Activated T-cell treated with anti-CD3 and anti-CD28 coated beads, Interleukin-2, amount 50 U/mL, for 72 hours (primary cell): ENCODE data around the gene YY1. TPM values are rescaled to one million over a fixed set of nuclear protein-coding genes. Genes with fewer than 3 reads are reported as not detected.
A peak's percentile ranks its signal among the peaks of the same experiment; 100 is the strongest.
"Not testable (repeated sequence)": the region's sequence is repeated elsewhere in the genome, so short reads cannot be mapped to it uniquely, and the experiment has no call there.

Experiments used
- ATAC-seq, 2 donors: fragments of 150-1000 bp; cut with Tn5 transposase; replicated peaks in 1 of 2; 2 replicates each; pipeline ENCODE4 v1.10.0; 2021; ENCODE audit warnings: moderate library complexity in 2 of 2, mild to moderate bottlenecking in 1 of 2
- DNase-seq, 2 donors: peaks; one replicate each; pipeline ENCODE4 v3.0.0; 2021 to 2022; ENCODE audit warnings: mixed read lengths in 1 of 2
- H3K27ac Mint-ChIP-seq: one replicate; pipeline ENCODE4 v1.8.0; 2022; ENCODE audit warnings: mild to moderate bottlenecking, moderate library complexity, mixed read lengths
- H3K27me3 Mint-ChIP-seq: one replicate; pipeline ENCODE4 v1.8.0; 2022; ENCODE audit warnings: low read depth, mixed read lengths
- H3K36me3 Mint-ChIP-seq, 2 donors: one replicate each; pipeline ENCODE4 v1.8.0; 2022; ENCODE audit warnings: mixed read lengths in 2 of 2, mild to moderate bottlenecking in 1 of 2; ENCODE audit not compliant: insufficient read depth in 2 of 2
- H3K4me1 Mint-ChIP-seq: one replicate; pipeline ENCODE4 v1.8.0; 2022; ENCODE audit warnings: low read depth, mixed read lengths
- H3K4me3 Mint-ChIP-seq, 2 donors: one replicate each; pipeline ENCODE4 v1.8.0; 2022; ENCODE audit warnings: mild to moderate bottlenecking in 2 of 2, mixed read lengths in 2 of 2, moderate library complexity in 2 of 2
- H3K9me3 Mint-ChIP-seq, 2 donors: one replicate each; pipeline ENCODE4 v1.8.0; 2022; ENCODE audit warnings: mixed read lengths in 2 of 2
- total RNA-seq, 2 donors: library from RNA; stranded (reverse); gene quantifications; one replicate each; pipeline ENCODE4 v1.2.3, GENCODE V29; 2022

YY1 gene
- total RNA-seq, 2 donors from 2014 or later, result 93.0 to 99.8 TPM

GRCh38 chr14:100203962-100204834 is 34.7 kb upstream of the YY1 start:
- H3K4me3 Mint-ChIP-seq, result no peak overlapping the region
- DNase-seq (no peak), ATAC-seq (no peak)
- no peaks in the 10 kb centered on the region for H3K36me3 Mint-ChIP-seq
- no peak overlapping the region for H3K27ac Mint-ChIP-seq
- no peaks in the 10 kb centered on the region for H3K27me3 Mint-ChIP-seq
- no peaks in the 10 kb centered on the region for H3K4me1 Mint-ChIP-seq
- no peaks in the 10 kb centered on the region for H3K9me3 Mint-ChIP-seq

- not testable (repeated sequence) for DNase-seq, H3K27ac Mint-ChIP-seq, H3K36me3 Mint-ChIP-seq, ATAC-seq, H3K9me3 Mint-ChIP-seq, H3K4me1 Mint-ChIP-seq, H3K27me3 Mint-ChIP-seq, H3K4me3 Mint-ChIP-seq
Measured at GRCh38 chr14:100204835-100205167, 34.1 kb upstream of the YY1 start.

GRCh38 chr14:100207588-100207987 is 31.4 kb upstream of the YY1 start:
- DNase-seq, H3K4me3 Mint-ChIP-seq, ATAC-seq, H3K27ac Mint-ChIP-seq, H3K36me3 Mint-ChIP-seq, H3K27me3 Mint-ChIP-seq, H3K4me1 Mint-ChIP-seq, H3K9me3 Mint-ChIP-seq: not testable (repeated sequence)

GRCh38 chr14:100208136-100208535 is 30.8 kb upstream of the YY1 start:
- DNase-seq, H3K27ac Mint-ChIP-seq, H3K4me3 Mint-ChIP-seq, ATAC-seq, H3K36me3 Mint-ChIP-seq, H3K9me3 Mint-ChIP-seq, H3K27me3 Mint-ChIP-seq: not testable (repeated sequence)
- peaks cover 14% of the 10 kb centered on the region for H3K4me1 Mint-ChIP-seq

GRCh38 chr14:100211366-100211765 is 27.6 kb upstream of the YY1 start:
- H3K27me3 Mint-ChIP-seq, result no peaks in the 10 kb centered on the region
- ATAC-seq, result no peak
- DNase-seq, result no peak
- H3K4me3 Mint-ChIP-seq, result no peak overlapping the region
- H3K27ac Mint-ChIP-seq, result no peak overlapping the region
- no peaks in the 10 kb centered on the region for H3K9me3 Mint-ChIP-seq
- no peaks in the 10 kb centered on the region for H3K36me3 Mint-ChIP-seq
- peaks cover 26% of the 10 kb centered on the region for H3K4me1 Mint-ChIP-seq

GRCh38 chr14:100211893-100212292 is 27.1 kb upstream of the YY1 start:
- peak in 1 of 2 donors; percentile 30 for DNase-seq
- H3K27ac Mint-ChIP-seq, result no peak overlapping the region
- H3K4me1 Mint-ChIP-seq, result peaks cover 26% of the 10 kb centered on the region
- no peak for ATAC-seq
- no peak overlapping the region for H3K4me3 Mint-ChIP-seq
- no peaks in the 10 kb centered on the region for H3K27me3 Mint-ChIP-seq
- no peaks in the 10 kb centered on the region for H3K9me3 Mint-ChIP-seq
- H3K36me3 Mint-ChIP-seq, result no peaks in the 10 kb centered on the region

GRCh38 chr14:100212476-100213333 is 26.2 kb upstream of the YY1 start:
- Mint-ChIP-seq H3K9me3 (no peaks in the 10 kb centered on the region), H3K4me1 (peaks cover 26% of the 10 kb centered on the region), H3K27ac (peak overlapping the region; percentile 91), H3K36me3 (no peaks in the 10 kb centered on the region), H3K4me3 (peak overlapping the region; percentile 88 to 90), H3K27me3 (no peaks in the 10 kb centered on the region)
- ATAC-seq, result no peak
- DNase-seq, result no peak

GRCh38 chr14:100213587-100213955 is 25.4 kb upstream of the YY1 start:
- ATAC-seq (no peak), DNase-seq (no peak)
- peak overlapping the region; percentile 91 for H3K27ac Mint-ChIP-seq
- H3K27me3 Mint-ChIP-seq, result no peaks in the 10 kb centered on the region
- H3K4me3 Mint-ChIP-seq, result peak overlapping the region; percentile 88 to 90
- peaks cover 26% of the 10 kb centered on the region for H3K4me1 Mint-ChIP-seq
- no peaks in the 10 kb centered on the region for H3K36me3 Mint-ChIP-seq
- H3K9me3 Mint-ChIP-seq, result no peaks in the 10 kb centered on the region

GRCh38 chr14:100213956-100214769 is 24.8 kb upstream of the YY1 start:
- Mint-ChIP-seq H3K36me3 (no peaks in the 10 kb centered on the region), H3K9me3 (no peaks in the 10 kb centered on the region), H3K27ac (peak overlapping the region; percentile 91), H3K27me3 (no peaks in the 10 kb centered on the region), H3K4me3 (peak overlapping the region; percentile 88 to 90), H3K4me1 (peaks cover 26% of the 10 kb centered on the region)
- peak; percentile 95 to 97 for DNase-seq
- ATAC-seq, result peak; percentile 96 to 97

GRCh38 chr14:100214770-100215083 is 24.2 kb upstream of the YY1 start:
- H3K9me3 Mint-ChIP-seq, result no peaks in the 10 kb centered on the region
- peak overlapping the region; percentile 88 to 90 for H3K4me3 Mint-ChIP-seq
- no peak for DNase-seq

GRCh38 chr14:100215330-100215885 is 23.5 kb upstream of the YY1 start:
- Mint-ChIP-seq H3K9me3 (no peaks in the 10 kb centered on the region), H3K36me3 (no peaks in the 10 kb centered on the region), H3K4me3 (peak overlapping the region; percentile 88 to 90), H3K27ac (peak overlapping the region; percentile 49), H3K27me3 (no peaks in the 10 kb centered on the region), H3K4me1 (peaks cover 26% of the 10 kb centered on the region)
- DNase-seq (no peak), ATAC-seq (no peak)

More at GRCh38 chr14:100214770-100215083, 24.2 kb upstream of the YY1 start:
- Mint-ChIP-seq H3K36me3 (no peaks in the 10 kb centered on the region), H3K27me3 (no peaks in the 10 kb centered on the region), H3K4me1 (peaks cover 26% of the 10 kb centered on the region), H3K27ac (peak overlapping the region; percentile 19)
- no peak for ATAC-seq

- Mint-ChIP-seq H3K4me3 (no peak overlapping the region), H3K36me3 (no peaks in the 10 kb centered on the region), H3K27me3 (no peaks in the 10 kb centered on the region), H3K27ac (no peak overlapping the region), H3K9me3 (no peaks in the 10 kb centered on the region), H3K4me1 (peaks cover 6% of the 10 kb centered on the region)
- no peak for ATAC-seq
- no peak for DNase-seq
Measured at GRCh38 chr14:100219126-100219785, 19.7 kb upstream of the YY1 start.
